HCT116 (cell line): ENCODE measurements around the gene DBP.

ENCODE experiments used
- CBX3 ChIP-seq: IDR thresholded peaks from 2 replicates; pipeline ENCODE4 v1.6.1; 2012; ENCODE audit warnings: low read depth
- CTCF ChIP-seq, 3 experiments: fragments of 200-600 bp in 1 of 3; sonication (generic) in 1 of 3; IDR thresholded peaks in 2 of 3; conservative IDR thresholded peaks in 1 of 3; 2 replicates each; pipeline ENCODE4 v1.5.1; 2012 to 2017; ENCODE audit warnings: low read depth in 2 of 3, low read length in 2 of 3, antibody characterized with exemption in 1 of 3, borderline replicate concordance in 1 of 3, control low read depth in 1 of 3, mild to moderate bottlenecking in 1 of 3, mixed read lengths in 1 of 3, mixed run types in 1 of 3, moderate library complexity in 1 of 3; ENCODE audit not compliant: insufficient read depth in 1 of 3
- EZH2 ChIP-seq: fragments of 200-600 bp; sonication (generic); IDR thresholded peaks from 2 replicates; pipeline ENCODE4 v1.6.1; 2017; ENCODE audit warnings: antibody characterized with exemption, mixed run types
- EZH2phosphoT487 ChIP-seq: fragments of 200-600 bp; IDR thresholded peaks from 2 replicates; pipeline ENCODE4 v1.6.1; 2018; ENCODE audit warnings: antibody characterized with exemption, borderline replicate concordance
- MAX ChIP-seq: IDR thresholded peaks from 2 replicates; pipeline ENCODE4 v1.6.1; 2012
- POLR2A ChIP-seq: IDR thresholded peaks from 2 replicates; pipeline ENCODE4 v1.7.0; 2011; ENCODE audit warnings: borderline replicate concordance; ENCODE audit not compliant: insufficient read depth, insufficient read length; ENCODE audit errors: extremely low read depth
- POLR2AphosphoS5 ChIP-seq: IDR thresholded peaks from 2 replicates; pipeline ENCODE4 v1.6.1; 2011; ENCODE audit warnings: mild to moderate bottlenecking, low read depth, low read length, moderate library complexity
- REST ChIP-seq: IDR thresholded peaks from 2 replicates; pipeline ENCODE4 v1.6.1; 2012; ENCODE audit warnings: low read depth
- SIN3A ChIP-seq: IDR thresholded peaks from 2 replicates; pipeline ENCODE4 v1.6.1; 2012; ENCODE audit warnings: low read depth
- SP1 ChIP-seq: IDR thresholded peaks from 2 replicates; pipeline ENCODE4 v1.6.1; 2012; ENCODE audit warnings: low read depth
- TCF7L2 ChIP-seq: IDR thresholded peaks from 2 replicates; pipeline ENCODE4 v1.7.0; 2011; ENCODE audit warnings: borderline replicate concordance, inconsistent platforms; ENCODE audit not compliant: insufficient read depth, insufficient read length; ENCODE audit errors: extremely low read depth
- ZBTB33 ChIP-seq: IDR thresholded peaks from 2 replicates; pipeline ENCODE4 v1.6.1; 2011; ENCODE audit warnings: mild to moderate bottlenecking, low read length, moderate library complexity; ENCODE audit not compliant: insufficient replicate concordance; ENCODE audit errors: extremely low read depth
- ZFX ChIP-seq: fragments of 450-650 bp; IDR thresholded peaks from 2 replicates; pipeline ENCODE4 v1.6.1; 2017
- TF ChIP-seq, protein P1 (sequence below): IDR thresholded peaks from 2 replicates; pipeline ENCODE4 v1.6.1; 2012

DNA sequence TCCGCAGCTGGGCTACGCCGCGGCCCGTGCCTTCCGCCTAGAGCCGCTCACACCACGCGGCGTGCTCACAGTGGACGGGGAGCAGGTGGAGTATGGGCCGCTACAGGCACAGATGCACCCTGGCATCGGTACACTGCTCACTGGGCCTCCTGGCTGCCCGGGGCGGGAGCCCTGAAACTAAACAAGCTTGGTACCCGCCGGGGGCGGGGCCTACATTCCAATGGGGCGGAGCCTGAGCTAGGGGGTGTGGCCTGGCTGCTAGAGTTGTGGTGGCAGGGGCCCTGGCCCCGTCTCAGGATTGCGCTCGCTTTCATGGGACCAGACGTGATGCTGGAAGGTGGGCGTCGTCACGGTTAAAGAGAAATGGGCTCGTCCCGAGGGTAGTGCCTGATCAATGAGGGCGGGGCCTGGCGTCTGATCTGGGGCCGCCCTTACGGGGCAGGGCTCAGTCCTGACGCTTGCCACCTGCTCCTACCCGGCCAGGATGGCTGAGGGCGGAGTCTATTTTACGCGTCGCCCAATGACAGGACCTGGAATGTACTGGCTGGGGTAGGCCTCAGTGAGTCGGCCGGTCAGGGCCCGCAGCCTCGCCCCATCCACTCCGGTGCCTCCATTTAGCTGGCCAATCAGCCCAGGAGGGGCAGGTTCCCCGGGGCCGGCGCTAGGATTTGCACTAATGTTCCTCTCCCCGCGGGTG lies 7.4 kb downstream of the DBP start:
- TF ChIP-seq CTCF (IDR thresholded peaks at IDR 0.05 in 2 of 3, conservative IDR thresholded peaks at IDR 0.05 in 1 of 3; ENCODE audit: borderline replicate concordance in 1 of 3, insufficient read depth in 1 of 3, low read depth in 2 of 3, low read length in 2 of 3) (no peak), EZH2 (no peak), EZH2phosphoT487 (no peak), ZFX (0 out of 2 replicates have a peak, but pooled peaks have one; percentile 2), MAX (no peak), POLR2AphosphoS5 (peak; percentile 95), SIN3A (no peak), CBX3 (no peak), TCF7L2 (peak; percentile 74), SP1 (no peak), POLR2A (no peak), REST (no peak), ZBTB33 (peak; percentile 75)
- TF ChIP-seq, protein P1, sequence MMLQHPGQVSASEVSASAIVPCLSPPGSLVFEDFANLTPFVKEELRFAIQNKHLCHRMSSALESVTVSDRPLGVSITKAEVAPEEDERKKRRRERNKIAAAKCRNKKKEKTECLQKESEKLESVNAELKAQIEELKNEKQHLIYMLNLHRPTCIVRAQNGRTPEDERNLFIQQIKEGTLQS: no peak
